K562 (cell line): ENCODE measurements around the gene CCPG1. TPM values are rescaled to one million over a fixed set of nuclear protein-coding genes. Genes with fewer than 3 reads are reported as not detected.

Experiments used
- ATAC-seq: fragments of 200-7000 bp; cut with Tn5 transposase; 3 replicates; pipeline ENCODE4 v1.9.1; 2020; ENCODE audit warnings: moderate library complexity
- BruUV-seq: library from RNA; stranded (reverse); fragments of 400-500 nt; replicated peaks from 2 replicates; lab custom pipeline; 2021; lab: Mats Ljungman, UMichigan
- CTCF ChIA-PET: fragments of 300-600 bp; formaldehyde crosslinking; extraction: SDS; loops from one replicate; lab custom pipeline; 2021; ENCODE audit warnings: low intra/inter-chr PET ratio; lab: Yijun Ruan, JAX
- POLR2A ChIA-PET: fragments of 300-600, 350-650 bp; sonication (Branson Sonifier 250); formaldehyde crosslinking; extraction: SDS; loops from one replicate; lab custom pipeline; 2021; ENCODE audit warnings: antibody characterized with exemption, inconsistent platforms; lab: Yijun Ruan, JAX
- DNase-seq, 4 experiments: peaks; one replicate each; pipeline versions ENCODE4 v3.0.0 to v3.0.0-alpha.2; 2011 to 2018; ENCODE audit warnings: low spot score in 3 of 4, mixed read lengths in 3 of 4; ENCODE audit errors: extremely low read depth in 1 of 4
- FAIRE-seq: peaks from 2 replicates; lab custom pipeline; 2011; peaks lifted over from hg19 to GRCh38; lab: Jason Lieb, UNC
- H2AFZ ChIP-seq: 2 replicates; pipeline ENCODE4 v1.6.0; 2011; ENCODE audit warnings: low read depth, low read length, control low read depth, inconsistent platforms
- H3K27ac ChIP-seq: fragments of 200-600 bp; 3 replicates; pipeline ENCODE4 v1.8.0; 2011; ENCODE audit warnings: low read depth, mild to moderate bottlenecking, control low read depth, inconsistent platforms, low read length, moderate library complexity, mixed read lengths; ENCODE audit errors: extremely low read depth
- H3K27me3 ChIP-seq, 2 experiments: fragments of 300-600 bp in 1 of 2; 2 replicates in 1 of 2; 3 replicates in 1 of 2; pipeline versions ENCODE4 v1.6.0 to v1.8.0; 2011; ENCODE audit warnings: inconsistent platforms in 2 of 2, low read length in 2 of 2, mild to moderate bottlenecking in 1 of 2, mixed read lengths in 1 of 2, moderate library complexity in 1 of 2; ENCODE audit not compliant: control insufficient read depth in 2 of 2, insufficient read depth in 2 of 2
- H3K36me3 ChIP-seq: fragments of 300-600 bp; 3 replicates; pipeline ENCODE4 v1.8.0; 2011; ENCODE audit warnings: mild to moderate bottlenecking, low read length, inconsistent platforms; ENCODE audit not compliant: control insufficient read depth, insufficient read depth
- H3K4me1 ChIP-seq, 2 experiments: fragments of 200-600 bp in 1 of 2; replicated peaks in 1 of 2; 2 replicates in 1 of 2; 3 replicates in 1 of 2; pipeline versions ENCODE4 v1.5.1 to v1.8.0; 2011; ENCODE audit warnings: inconsistent platforms in 2 of 2, low read length in 2 of 2, mild to moderate bottlenecking in 1 of 2, mixed read lengths in 1 of 2, moderate library complexity in 1 of 2; ENCODE audit not compliant: control insufficient read depth in 2 of 2, insufficient read depth in 2 of 2
- H3K4me2 ChIP-seq: 2 replicates; pipeline ENCODE4 v1.6.1; 2011; ENCODE audit warnings: low read length, control low read depth, inconsistent platforms, mixed read lengths; ENCODE audit not compliant: insufficient read depth
- H3K4me3 ChIP-seq: fragments of 200-600 bp; sonication (generic), shearing (Covaris generic); 2 replicates; pipeline ENCODE4 v1.5.1; 2016; ENCODE audit warnings: control low read depth, inconsistent platforms
- H3K79me2 ChIP-seq: fragments of 200-600 bp; 3 replicates; pipeline ENCODE4 v1.8.0; 2011; ENCODE audit warnings: low read length, inconsistent platforms; ENCODE audit not compliant: control insufficient read depth, insufficient read depth
- H3K9ac ChIP-seq, 2 experiments: 2 replicates each; pipeline versions ENCODE4 v1.6.0 to v1.6.1; 2011; ENCODE audit warnings: low read depth in 2 of 2, low read length in 2 of 2, control low read depth in 1 of 2, inconsistent platforms in 1 of 2, mild to moderate bottlenecking in 1 of 2, mixed read lengths in 1 of 2; ENCODE audit not compliant: insufficient read depth in 1 of 2
- H3K9me1 ChIP-seq: one replicate; pipeline ENCODE4 v1.6.0; 2011; ENCODE audit warnings: inconsistent platforms, mild to moderate bottlenecking, low read length, moderate library complexity; ENCODE audit not compliant: control insufficient read depth, insufficient read depth
- H3K9me3 ChIP-seq: replicated peaks from 2 replicates; pipeline ENCODE4 v1.5.1; 2011; ENCODE audit warnings: low read depth, low read length, inconsistent platforms; ENCODE audit not compliant: control insufficient read depth, insufficient read depth
- H4K20me1 ChIP-seq: replicated peaks from 2 replicates; pipeline ENCODE4 v1.6.1; 2011; ENCODE audit warnings: low read length, inconsistent platforms, mixed read lengths; ENCODE audit not compliant: control insufficient read depth, insufficient read depth
- BRCA1 ChIP-seq, 2 experiments: fragments of 450-650 bp in 1 of 2; sonication (generic) in 1 of 2; formaldehyde crosslinking in 1 of 2; IDR thresholded peaks; 2 replicates each; pipeline versions ENCODE4 v1.5.0 to v1.6.1; 2017 to 2020; ENCODE audit warnings: mild to moderate bottlenecking in 1 of 2, missing genetic modification reagents in 1 of 2
- BRD4 ChIP-seq: fragments of 200-600 bp; sonication (generic); IDR thresholded peaks from 2 replicates; pipeline ENCODE4 v1.6.1; 2017; ENCODE audit warnings: inconsistent platforms
- CXXC5 ChIP-seq: fragments of 250-450 bp; sonication (Bioruptor Pico); IDR thresholded peaks from 2 replicates; pipeline ENCODE4 v1.8.0; 2022; ENCODE audit warnings: inconsistent platforms, mild to moderate bottlenecking, moderate library complexity
- NCOA6 ChIP-seq: fragments of 450-650 bp; IDR thresholded peaks from 2 replicates; pipeline ENCODE4 v1.6.1; 2017; ENCODE audit warnings: mild to moderate bottlenecking
- POLR2G ChIP-seq: fragments of 200-400 bp; formaldehyde crosslinking; IDR thresholded peaks from 2 replicates; pipeline ENCODE4 v1.6.1; 2017; ENCODE audit warnings: low read depth, mild to moderate bottlenecking, antibody characterized with exemption, low read length, moderate library complexity
- SAP30 ChIP-seq: fragments of 200-600 bp; sonication (generic); IDR thresholded peaks from 2 replicates; pipeline ENCODE4 v1.6.1; 2012; ENCODE audit warnings: borderline replicate concordance, low read depth, mild to moderate bottlenecking, moderate library complexity, low read length, control low read depth, inconsistent platforms; ENCODE audit not compliant: insufficient read depth, poor library complexity, severe bottlenecking
- ZBTB8A ChIP-seq: fragments of 450-650 bp; IDR thresholded peaks from 2 replicates; pipeline ENCODE4 v1.6.1; 2018; ENCODE audit warnings: mild to moderate bottlenecking, moderate library complexity; ENCODE audit not compliant: partially characterized antibody
- in situ Hi-C: fragments of 300-500 bp; cut with MboI; formaldehyde crosslinking; loops from 4 replicates; pipeline ENCODE4 v1.15.0; 2018; ENCODE audit warnings: inconsistent platforms, mixed read lengths
- intact Hi-C: fragments of 100-400 bp; cut with micrococcal nuclease; formaldehyde crosslinking; loops from 2 replicates; pipeline ENCODE4 v1.14.2; 2022
- polyA plus RNA-seq, 8 experiments: library from polyadenylated mRNA; depleted of rRNA in 4 of 8; stranded (reverse) in 5 of 8; unstranded in 3 of 8; fragments of >200 nt; fragmentation: Nextera tagmentation in 2 of 8; fragmentation: Illumina TruSeq in 1 of 8; extraction: Ambion mirVana in 2 of 8; extraction: Trizol in 1 of 8; gene quantifications; 2 replicates each; pipeline versions ENCODE4 v1.2.1 to v1.2.3, GENCODE V29; 2011 to 2014; ENCODE audit warnings: inconsistent platforms in 1 of 8, missing spikeins in 1 of 8
- total RNA-seq, 7 experiments: library from RNA; depleted of rRNA in 6 of 7; stranded (reverse); fragments of >200 nt in 6 of 7; fragmentation: Illumina TruSeq in 2 of 7; extraction: Trizol in 2 of 7; gene quantifications; 2 replicates each; pipeline versions ENCODE4 v1.2.1 to v1.2.3, GENCODE V29; 2011 to 2021; ENCODE audit warnings: low replicate concordance in 1 of 7
- TF ChIP-seq, protein P1 (sequence below): fragments of 250-450 bp; sonication (Bioruptor Pico); IDR thresholded peaks from 2 replicates; pipeline ENCODE4 v1.5.1; 2021; ENCODE audit warnings: mild to moderate bottlenecking
- TF ChIP-seq, protein P2 (sequence below): sonication (generic); formaldehyde crosslinking; IDR thresholded peaks from 2 replicates; pipeline ENCODE4 v1.8.0; 2022; ENCODE audit warnings: mild to moderate bottlenecking, missing genetic modification reagents
- TF ChIP-seq, protein P3 (sequence below): fragments of 450-650 bp; IDR thresholded peaks from 2 replicates; pipeline ENCODE4 v1.6.1; 2018; ENCODE audit not compliant: partially characterized antibody

The CCPG1 gene
- total and polyA plus RNA-seq, 9 of the 15 experiments (the other 6 are each of a cell fraction or from before 2014, with no cell fraction given) = 33.0 to 54.9 (median 41.1) TPM

DNA sequence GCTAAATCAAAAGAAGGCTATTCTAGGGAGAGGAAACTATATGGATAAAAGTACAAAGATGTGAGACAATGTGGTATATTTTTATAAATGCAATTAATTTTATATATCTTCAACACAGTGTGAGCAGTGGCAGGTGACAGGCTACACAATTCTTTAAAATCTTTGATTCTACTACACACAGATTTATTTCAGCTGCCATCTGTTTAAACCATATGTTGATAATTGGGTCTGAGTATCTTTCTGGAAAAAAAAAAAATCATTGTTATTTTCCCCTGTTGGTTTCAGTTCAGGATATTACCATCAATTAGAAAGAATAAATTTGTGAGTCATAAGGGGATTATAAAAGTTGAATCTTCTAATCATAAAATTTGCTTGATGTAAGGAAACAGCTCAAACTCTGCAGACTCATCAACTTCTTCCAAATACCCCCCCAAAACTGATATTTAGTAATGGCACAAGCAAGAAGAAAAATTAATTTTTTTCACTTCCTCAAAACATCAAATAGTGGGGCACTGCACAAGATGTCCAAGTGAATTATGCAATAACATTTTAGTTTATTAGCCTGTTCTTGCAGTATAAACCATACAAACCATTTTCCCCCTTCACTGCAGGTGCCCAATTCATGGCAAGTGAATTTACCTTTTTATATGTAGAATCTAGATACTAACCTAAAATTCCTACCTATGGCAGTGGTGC lies 12.2 kb upstream of the CCPG1 start:
- in situ Hi-C loops = no loop called here
- Histone ChIP-seq H3K4me3 (no peak overlapping the region), H3K79me2 (no peaks in the 10 kb centered on the region), H3K27me3 (no peaks in the 10 kb centered on the region), H3K36me3 (no peaks in the 10 kb centered on the region), H3K9ac (no peak overlapping the region), H3K4me2 (no peak overlapping the region), H4K20me1 (no peaks in the 10 kb centered on the region), H3K27ac (no peak overlapping the region), H3K4me1 (peaks cover 0 to 5% of the 10 kb centered on the region in 2 experiments; a peak in 3 of 5 replicates), H3K9me3 (no peaks in the 10 kb centered on the region), H3K9me1 (no peaks in the 10 kb centered on the region), H2AFZ (no peak overlapping the region)
- no TSS peak for BruUV-seq
- intact Hi-C loops = no loop called here
- DNase-seq (no peak), FAIRE-seq (no peak), ATAC-seq (no peak)
- POLR2A ChIA-PET = interaction anchor here (0.8 kb wide), 1 partner anchor 10 kb away, joined by 3 read pairs; no protein-coding TSS in a partner anchor
- CTCF ChIA-PET = no interaction called here
- TF ChIP-seq, protein P1, sequence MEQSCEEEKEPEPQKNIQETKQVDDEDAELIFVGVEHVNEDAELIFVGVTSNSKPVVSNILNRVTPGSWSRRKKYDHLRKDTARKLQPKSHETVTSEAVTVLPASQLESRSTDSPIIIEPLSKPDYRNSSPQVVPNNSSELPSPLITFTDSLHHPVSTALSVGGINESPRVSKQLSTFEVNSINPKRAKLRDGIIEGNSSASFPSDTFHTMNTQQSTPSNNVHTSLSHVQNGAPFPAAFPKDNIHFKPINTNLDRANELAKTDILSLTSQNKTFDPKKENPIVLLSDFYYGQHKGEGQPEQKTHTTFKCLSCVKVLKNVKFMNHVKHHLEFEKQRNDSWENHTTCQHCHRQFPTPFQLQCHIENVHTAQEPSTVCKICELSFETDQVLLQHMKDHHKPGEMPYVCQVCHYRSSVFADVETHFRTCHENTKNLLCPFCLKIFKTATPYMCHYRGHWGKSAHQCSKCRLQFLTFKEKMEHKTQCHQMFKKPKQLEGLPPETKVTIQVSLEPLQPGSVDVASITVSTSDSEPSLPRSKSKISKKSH (CRISPR knock-in tag) = no peak
- TF ChIP-seq CXXC5 = no peak
- TF ChIP-seq BRD4 = no peak
- TF ChIP-seq ZBTB8A = no peak
- TF ChIP-seq, protein P2, sequence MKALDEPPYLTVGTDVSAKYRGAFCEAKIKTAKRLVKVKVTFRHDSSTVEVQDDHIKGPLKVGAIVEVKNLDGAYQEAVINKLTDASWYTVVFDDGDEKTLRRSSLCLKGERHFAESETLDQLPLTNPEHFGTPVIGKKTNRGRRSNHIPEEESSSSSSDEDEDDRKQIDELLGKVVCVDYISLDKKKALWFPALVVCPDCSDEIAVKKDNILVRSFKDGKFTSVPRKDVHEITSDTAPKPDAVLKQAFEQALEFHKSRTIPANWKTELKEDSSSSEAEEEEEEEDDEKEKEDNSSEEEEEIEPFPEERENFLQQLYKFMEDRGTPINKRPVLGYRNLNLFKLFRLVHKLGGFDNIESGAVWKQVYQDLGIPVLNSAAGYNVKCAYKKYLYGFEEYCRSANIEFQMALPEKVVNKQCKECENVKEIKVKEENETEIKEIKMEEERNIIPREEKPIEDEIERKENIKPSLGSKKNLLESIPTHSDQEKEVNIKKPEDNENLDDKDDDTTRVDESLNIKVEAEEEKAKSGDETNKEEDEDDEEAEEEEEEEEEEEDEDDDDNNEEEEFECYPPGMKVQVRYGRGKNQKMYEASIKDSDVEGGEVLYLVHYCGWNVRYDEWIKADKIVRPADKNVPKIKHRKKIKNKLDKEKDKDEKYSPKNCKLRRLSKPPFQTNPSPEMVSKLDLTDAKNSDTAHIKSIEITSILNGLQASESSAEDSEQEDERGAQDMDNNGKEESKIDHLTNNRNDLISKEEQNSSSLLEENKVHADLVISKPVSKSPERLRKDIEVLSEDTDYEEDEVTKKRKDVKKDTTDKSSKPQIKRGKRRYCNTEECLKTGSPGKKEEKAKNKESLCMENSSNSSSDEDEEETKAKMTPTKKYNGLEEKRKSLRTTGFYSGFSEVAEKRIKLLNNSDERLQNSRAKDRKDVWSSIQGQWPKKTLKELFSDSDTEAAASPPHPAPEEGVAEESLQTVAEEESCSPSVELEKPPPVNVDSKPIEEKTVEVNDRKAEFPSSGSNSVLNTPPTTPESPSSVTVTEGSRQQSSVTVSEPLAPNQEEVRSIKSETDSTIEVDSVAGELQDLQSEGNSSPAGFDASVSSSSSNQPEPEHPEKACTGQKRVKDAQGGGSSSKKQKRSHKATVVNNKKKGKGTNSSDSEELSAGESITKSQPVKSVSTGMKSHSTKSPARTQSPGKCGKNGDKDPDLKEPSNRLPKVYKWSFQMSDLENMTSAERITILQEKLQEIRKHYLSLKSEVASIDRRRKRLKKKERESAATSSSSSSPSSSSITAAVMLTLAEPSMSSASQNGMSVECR (CRISPR knock-in tag) = no peak
- TF ChIP-seq, protein P3, sequence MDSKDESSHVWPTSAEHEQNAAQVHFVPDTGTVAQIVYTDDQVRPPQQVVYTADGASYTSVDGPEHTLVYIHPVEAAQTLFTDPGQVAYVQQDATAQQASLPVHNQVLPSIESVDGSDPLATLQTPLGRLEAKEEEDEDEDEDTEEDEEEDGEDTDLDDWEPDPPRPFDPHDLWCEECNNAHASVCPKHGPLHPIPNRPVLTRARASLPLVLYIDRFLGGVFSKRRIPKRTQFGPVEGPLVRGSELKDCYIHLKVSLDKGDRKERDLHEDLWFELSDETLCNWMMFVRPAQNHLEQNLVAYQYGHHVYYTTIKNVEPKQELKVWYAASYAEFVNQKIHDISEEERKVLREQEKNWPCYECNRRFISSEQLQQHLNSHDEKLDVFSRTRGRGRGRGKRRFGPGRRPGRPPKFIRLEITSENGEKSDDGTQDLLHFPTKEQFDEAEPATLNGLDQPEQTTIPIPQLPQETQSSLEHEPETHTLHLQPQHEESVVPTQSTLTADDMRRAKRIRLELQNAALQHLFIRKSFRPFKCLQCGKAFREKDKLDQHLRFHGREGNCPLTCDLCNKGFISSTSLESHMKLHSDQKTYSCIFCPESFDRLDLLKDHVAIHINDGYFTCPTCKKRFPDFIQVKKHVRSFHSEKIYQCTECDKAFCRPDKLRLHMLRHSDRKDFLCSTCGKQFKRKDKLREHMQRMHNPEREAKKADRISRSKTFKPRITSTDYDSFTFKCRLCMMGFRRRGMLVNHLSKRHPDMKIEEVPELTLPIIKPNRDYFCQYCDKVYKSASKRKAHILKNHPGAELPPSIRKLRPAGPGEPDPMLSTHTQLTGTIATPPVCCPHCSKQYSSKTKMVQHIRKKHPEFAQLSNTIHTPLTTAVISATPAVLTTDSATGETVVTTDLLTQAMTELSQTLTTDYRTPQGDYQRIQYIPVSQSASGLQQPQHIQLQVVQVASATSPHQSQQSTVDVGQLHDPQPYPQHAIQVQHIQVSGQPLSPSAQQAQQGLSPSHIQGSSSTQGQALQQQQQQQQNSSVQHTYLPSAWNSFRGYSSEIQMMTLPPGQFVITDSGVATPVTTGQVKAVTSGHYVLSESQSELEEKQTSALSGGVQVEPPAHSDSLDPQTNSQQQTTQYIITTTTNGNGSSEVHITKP = no peak
- no peak for TF ChIP-seq SAP30
- TF ChIP-seq NCOA6 = no peak
- no peak for TF ChIP-seq POLR2G
- TF ChIP-seq BRCA1 (IDR thresholded peaks at IDR 0.05) = no peak
- TF ChIP-seq BRCA1 (CRISPR knock-in tag; IDR thresholded peaks at IDR 0.05) = no peak
